Cardiac fibroblast (primary cell): ENCODE results near the gene NUPR1.

Experiments used
- DNase-seq, 2 donors: peaks; one replicate each; pipeline versions ENCODE4 v3.0.0 to v3.0.0-alpha.2; 2010; ENCODE audit warnings: low read depth in 2 of 2
- H3K4me3 ChIP-seq, 2 donors: replicated peaks in 1 of 2; 1 replicate in 1 of 2; 2 replicates in 1 of 2; pipeline ENCODE4 v1.5.1; 2011; ENCODE audit warnings: low read depth in 2 of 2, low read length in 2 of 2, mild to moderate bottlenecking in 2 of 2, moderate library complexity in 1 of 2
- TF ChIP-seq, protein P1 (sequence below): IDR thresholded peaks from one replicate; pipeline ENCODE4 v1.5.1; 2011; ENCODE audit warnings: low read depth, mild to moderate bottlenecking, low read length, inconsistent platforms

The NUPR1 gene

DNA sequence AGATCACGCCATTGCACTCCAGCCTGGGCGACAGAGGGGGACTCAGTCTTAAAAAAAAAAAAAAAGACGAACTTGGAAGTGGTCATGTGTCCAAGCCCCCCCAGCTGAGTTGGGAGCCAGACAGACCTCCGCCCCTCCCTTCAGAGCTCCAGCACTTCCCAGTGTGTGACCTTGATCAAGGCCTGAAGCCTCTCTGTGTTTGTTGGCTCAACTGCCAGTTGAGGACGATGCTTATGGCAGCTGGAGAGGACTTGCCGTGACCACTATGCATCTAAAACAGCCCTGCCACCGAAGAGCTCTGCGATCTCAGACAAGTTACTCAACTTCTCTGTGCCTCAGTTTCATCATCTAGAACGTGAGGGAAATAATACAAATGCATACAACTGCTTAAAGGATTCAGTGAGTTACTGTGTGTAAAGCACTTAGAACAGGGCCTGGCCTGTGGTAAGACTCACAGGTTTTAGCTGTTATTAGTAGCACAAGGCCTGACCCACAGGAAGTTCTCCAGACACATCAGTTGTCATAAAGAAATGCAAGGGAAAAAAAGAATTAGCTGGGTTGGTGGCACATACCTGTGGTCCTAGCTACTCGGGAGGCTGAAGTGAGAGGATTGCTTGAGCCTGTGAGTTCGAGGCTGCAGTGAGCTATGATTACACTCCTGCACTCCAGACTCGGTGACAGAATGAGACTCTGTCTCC, 25.1 kb downstream of the NUPR1 start:
- no peak overlapping the region for H3K4me3 ChIP-seq
- TF ChIP-seq, protein P1, sequence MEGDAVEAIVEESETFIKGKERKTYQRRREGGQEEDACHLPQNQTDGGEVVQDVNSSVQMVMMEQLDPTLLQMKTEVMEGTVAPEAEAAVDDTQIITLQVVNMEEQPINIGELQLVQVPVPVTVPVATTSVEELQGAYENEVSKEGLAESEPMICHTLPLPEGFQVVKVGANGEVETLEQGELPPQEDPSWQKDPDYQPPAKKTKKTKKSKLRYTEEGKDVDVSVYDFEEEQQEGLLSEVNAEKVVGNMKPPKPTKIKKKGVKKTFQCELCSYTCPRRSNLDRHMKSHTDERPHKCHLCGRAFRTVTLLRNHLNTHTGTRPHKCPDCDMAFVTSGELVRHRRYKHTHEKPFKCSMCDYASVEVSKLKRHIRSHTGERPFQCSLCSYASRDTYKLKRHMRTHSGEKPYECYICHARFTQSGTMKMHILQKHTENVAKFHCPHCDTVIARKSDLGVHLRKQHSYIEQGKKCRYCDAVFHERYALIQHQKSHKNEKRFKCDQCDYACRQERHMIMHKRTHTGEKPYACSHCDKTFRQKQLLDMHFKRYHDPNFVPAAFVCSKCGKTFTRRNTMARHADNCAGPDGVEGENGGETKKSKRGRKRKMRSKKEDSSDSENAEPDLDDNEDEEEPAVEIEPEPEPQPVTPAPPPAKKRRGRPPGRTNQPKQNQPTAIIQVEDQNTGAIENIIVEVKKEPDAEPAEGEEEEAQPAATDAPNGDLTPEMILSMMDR: no peak
- DNase-seq: no peak

DNA sequence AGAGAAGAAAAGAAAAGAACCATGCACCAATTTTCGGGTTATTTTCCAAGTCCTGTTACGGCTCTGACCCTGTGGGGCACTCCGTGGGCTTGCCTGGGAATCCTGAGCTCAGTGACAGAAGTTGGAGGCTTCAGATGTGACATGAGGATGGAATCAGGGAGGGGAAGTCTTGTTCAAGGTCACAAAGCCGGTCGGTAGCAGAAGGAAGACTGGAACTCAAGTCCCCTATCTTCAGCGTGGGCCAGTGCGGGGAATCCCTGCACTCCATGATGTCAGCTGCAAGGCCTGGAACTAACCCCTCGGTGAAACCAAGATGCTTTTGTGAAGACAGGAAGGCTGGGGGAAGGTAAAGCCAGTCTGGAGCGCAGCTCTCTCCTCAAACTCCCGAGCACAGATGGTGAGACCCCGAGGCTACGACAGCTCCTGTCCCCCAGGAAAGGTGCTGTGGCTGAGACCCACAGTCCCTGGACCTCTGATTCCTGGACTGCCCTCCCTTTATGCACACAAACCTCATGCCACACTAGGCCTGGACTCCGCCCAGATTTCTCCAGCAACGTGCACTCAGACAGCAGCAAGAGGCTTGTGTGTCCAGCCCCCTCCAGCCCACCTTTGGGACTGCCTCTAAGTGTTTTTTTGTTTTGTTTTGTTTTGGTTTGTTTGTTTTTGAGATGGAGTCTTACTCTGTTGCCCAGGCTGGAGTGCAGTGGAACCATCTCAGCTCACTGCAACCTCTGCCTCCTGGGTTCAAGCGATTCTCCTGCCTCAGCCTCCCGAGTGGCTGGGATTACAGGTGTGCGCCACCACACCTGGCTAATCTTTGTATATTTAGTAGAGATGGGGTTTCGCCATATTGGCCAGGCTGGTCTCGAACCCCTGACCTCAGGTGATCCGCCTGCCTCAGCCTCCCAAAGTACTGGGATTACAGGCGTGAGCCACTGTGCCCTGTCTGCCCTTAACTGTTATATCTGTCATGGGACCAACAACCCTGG, 26.7 kb downstream of the NUPR1 start:
- DNase-seq: no peak
- H3K4me3 ChIP-seq: no peak overlapping the region
- TF ChIP-seq, protein P1: no peak

DNA sequence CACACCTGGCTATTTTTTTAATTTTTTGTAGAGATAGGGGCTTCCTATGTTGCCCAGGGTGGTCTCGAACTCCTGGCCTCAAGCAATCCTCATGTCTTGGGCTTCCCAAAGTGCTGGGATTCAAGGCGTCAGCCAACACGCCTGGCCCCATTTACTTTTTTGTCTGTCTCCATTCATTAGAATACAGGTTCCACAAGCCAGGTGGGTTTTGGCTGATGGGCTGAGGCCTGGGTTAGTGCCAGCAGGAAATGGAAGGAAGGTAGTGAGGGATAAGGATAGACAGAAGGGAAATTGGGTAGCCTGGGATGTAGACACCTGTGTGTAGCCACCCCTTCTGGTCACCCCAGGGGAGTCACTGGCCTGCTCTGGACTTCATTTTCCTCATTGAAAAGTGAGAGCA, 27.7 kb downstream of the NUPR1 start:
- TF ChIP-seq, protein P1: no peak
- no peak overlapping the region for H3K4me3 ChIP-seq
- no peak for DNase-seq

DNA sequence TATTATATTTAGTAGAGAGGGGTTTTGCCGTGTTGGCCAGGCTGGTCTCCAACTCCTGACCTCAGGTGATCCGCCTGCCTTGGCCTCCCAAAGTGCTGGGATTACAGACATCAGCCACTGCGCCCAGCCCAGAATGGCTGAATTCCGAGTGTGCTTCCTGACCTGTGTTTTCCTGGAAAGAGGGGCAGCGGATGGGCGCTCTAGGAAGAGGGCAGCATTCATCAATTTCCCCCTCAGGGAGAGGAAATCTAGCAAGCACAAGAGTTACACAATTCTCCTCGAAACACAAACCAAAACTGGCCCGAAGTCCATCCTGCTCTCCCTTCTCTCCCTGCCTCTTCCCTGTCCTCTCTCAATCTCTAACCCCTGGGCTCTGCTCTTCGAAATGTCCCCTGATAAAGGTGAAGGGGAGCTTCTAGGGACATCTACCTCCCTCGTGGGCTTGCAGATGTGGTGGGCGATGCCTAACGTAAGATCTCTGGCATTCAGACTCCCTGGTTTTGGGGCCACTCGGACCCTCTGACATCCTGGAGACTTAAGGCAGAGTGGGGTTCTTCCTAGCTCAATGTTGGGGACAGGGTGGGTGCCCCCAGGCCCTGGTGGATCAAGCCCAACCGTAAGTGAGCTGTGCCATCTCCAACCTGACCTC, 33.2 kb downstream of the NUPR1 start:
- DNase-seq: no peak
- TF ChIP-seq, protein P1: no peak
- H3K4me3 ChIP-seq: no peak overlapping the region

DNA sequence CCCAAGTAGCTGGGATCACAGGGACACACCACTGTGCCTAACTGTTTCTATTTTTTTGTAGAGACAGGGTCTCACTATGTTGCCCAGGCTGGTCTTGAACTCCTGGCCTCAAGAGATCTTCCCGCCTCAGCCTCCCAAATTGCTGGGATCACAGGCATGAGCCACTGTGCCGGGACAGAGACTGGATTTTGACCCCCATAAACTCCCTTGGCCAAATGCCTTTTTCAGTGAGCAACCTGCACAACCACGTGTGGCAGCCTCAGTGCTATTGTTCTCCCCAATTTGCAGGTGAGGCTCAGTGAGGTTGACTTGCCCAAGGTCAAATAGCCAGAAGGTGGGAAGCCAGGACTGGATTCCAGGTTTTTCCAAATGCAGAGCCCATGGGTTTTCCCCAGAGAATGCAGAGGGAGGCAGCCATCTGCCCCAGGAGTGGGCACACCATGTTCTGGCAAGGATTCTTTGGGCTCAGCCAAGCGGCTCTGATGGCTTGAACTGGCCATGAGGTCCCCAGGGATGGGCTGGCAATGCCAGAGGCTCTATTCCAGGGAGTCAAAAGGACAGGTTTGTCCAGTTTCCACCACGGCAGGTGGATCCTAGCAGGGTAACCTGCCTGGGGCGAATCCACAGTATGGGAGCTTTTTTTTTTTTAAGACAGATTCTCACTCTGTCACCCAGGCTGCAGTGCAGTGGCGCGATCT, 33.9 kb downstream of the NUPR1 start:
- DNase-seq: no peak
- TF ChIP-seq, protein P1: no peak
- no peak overlapping the region for H3K4me3 ChIP-seq
